ENCODE data around the gene ALOX5AP.

Gene ALOX5AP

GRCh38 chr13:30729801-30730200 lies 5.5 kb upstream of the ALOX5AP start:
- no peaks in the 10 kb centered on the region for H3K27me3 ChIP-seq (ENCODE audit: control insufficient read depth, insufficient read depth, low read length)
- no peaks in the 10 kb centered on the region for H3K9me3 ChIP-seq (ENCODE audit: control insufficient read depth, insufficient read depth, low read depth, low read length)
- no peak overlapping the region for H3K27ac ChIP-seq (ENCODE audit: low read depth, low read length)
- no peak overlapping the region for H3K9ac ChIP-seq (ENCODE audit: low read length)
- H3K4me3 ChIP-seq (ENCODE audit: low read depth, low read length): no peak overlapping the region
- H3K4me1 ChIP-seq (ENCODE audit: control insufficient read depth, insufficient read depth, low read length): no peaks in the 10 kb centered on the region
- H3K36me3 ChIP-seq (ENCODE audit: control insufficient read depth, insufficient read depth, low read length): no peaks in the 10 kb centered on the region

- Histone ChIP-seq H3K9ac (ENCODE audit: low read length) (no peak overlapping the region), H3K27me3 (ENCODE audit: control insufficient read depth, insufficient read depth, low read length) (no peaks in the 10 kb centered on the region), H3K4me1 (ENCODE audit: control insufficient read depth, insufficient read depth, low read length) (no peaks in the 10 kb centered on the region), H3K36me3 (ENCODE audit: control insufficient read depth, insufficient read depth, low read length) (no peaks in the 10 kb centered on the region), H3K9me3 (ENCODE audit: control insufficient read depth, insufficient read depth, low read depth, low read length) (no peaks in the 10 kb centered on the region), H3K4me3 (ENCODE audit: low read depth, low read length) (no peak overlapping the region), H3K27ac (ENCODE audit: low read depth, low read length) (no peak overlapping the region)
Observed at GRCh38 chr13:30730526-30730925, 4.8 kb upstream of the ALOX5AP start.

DNA sequence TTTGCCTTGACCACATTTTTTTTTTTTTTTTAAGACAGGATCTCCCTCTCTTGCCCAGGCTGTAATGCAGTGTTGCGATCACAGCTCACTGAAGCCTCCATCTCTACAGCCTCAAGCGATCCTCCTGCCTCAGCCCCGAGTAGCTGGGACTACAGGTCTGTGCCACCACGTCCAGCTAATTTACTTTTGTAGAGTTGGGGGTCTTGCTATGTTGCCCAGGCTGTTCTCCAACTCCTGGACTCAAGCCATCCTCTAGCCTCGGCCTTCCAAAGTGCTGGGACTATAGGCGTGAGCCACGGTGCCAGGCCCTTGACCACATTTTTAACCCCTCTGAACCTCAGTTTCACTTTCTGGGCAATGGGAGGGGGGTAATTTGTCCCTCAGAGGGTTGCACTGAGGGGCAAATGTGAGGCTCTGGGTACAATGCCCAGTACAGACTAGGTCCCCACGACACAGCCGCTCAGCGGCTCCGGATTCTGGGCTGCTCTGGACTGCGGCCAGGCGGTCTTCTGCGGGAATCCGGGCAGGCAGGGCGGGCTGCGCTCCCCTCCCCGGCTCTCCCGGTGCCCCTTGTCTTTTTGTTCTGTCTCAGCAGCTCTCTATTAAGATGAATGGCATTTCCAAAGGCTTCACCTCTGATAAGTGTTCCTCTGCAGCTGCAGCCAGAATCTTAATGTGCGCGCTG lies 3.8 kb upstream of the ALOX5AP start:
- Histone ChIP-seq H3K36me3 (ENCODE audit: control insufficient read depth, insufficient read depth, low read length) (no peaks in the 10 kb centered on the region), H3K4me3 (ENCODE audit: low read depth, low read length) (no peak overlapping the region), H3K9ac (ENCODE audit: low read length) (no peak overlapping the region), H3K27ac (ENCODE audit: low read depth, low read length) (no peak overlapping the region), H3K9me3 (ENCODE audit: control insufficient read depth, insufficient read depth, low read depth, low read length) (no peaks in the 10 kb centered on the region), H3K4me1 (ENCODE audit: control insufficient read depth, insufficient read depth, low read length) (no peaks in the 10 kb centered on the region), H3K27me3 (ENCODE audit: control insufficient read depth, insufficient read depth, low read length) (no peaks in the 10 kb centered on the region)

- Histone ChIP-seq H3K4me3 (ENCODE audit: low read depth, low read length) (no peak overlapping the region), H3K9me3 (ENCODE audit: control insufficient read depth, insufficient read depth, low read depth, low read length) (no peaks in the 10 kb centered on the region), H3K4me1 (ENCODE audit: control insufficient read depth, insufficient read depth, low read length) (no peaks in the 10 kb centered on the region), H3K27me3 (ENCODE audit: control insufficient read depth, insufficient read depth, low read length) (no peaks in the 10 kb centered on the region), H3K36me3 (ENCODE audit: control insufficient read depth, insufficient read depth, low read length) (no peaks in the 10 kb centered on the region), H3K27ac (ENCODE audit: low read depth, low read length) (no peak overlapping the region), H3K9ac (ENCODE audit: low read length) (no peak overlapping the region)
Observed at GRCh38 chr13:30732046-30732390, 3.3 kb upstream of the ALOX5AP start.

DNA sequence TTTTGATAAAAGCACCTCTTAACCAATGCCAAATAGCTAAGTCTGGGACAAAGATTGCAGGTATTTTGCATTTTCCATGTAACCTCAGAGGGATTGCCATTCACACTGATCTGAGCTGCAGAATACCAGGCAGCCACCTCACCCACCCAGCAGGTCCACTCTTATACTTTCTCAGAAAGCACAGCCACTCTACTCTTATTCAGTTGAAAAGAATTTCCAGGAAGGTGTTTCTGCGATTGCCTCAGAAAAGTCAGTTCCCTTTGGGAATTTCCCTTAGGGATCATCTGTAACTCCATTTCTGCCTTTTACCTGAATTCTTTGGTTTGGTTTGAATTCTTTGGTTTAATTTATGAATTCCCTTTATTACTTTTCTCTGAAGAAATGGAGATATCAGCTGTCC lies 904 bp upstream of the ALOX5AP start:
- no peaks in the 10 kb centered on the region for H3K27me3 ChIP-seq (ENCODE audit: control insufficient read depth, insufficient read depth, low read length)
- no peak overlapping the region for H3K4me3 ChIP-seq (ENCODE audit: low read depth, low read length)
- H3K9me3 ChIP-seq (ENCODE audit: control insufficient read depth, insufficient read depth, low read depth, low read length): no peaks in the 10 kb centered on the region
- peaks cover 5% of the 10 kb centered on the region; the same call in 1 of the 2 replicates for H3K4me1 ChIP-seq (ENCODE audit: control insufficient read depth, insufficient read depth, low read length)
- no peaks in the 10 kb centered on the region for H3K36me3 ChIP-seq (ENCODE audit: control insufficient read depth, insufficient read depth, low read length)
- no peak overlapping the region for H3K9ac ChIP-seq (ENCODE audit: low read length)
- no peak overlapping the region for H3K27ac ChIP-seq (ENCODE audit: low read depth, low read length)

DNA sequence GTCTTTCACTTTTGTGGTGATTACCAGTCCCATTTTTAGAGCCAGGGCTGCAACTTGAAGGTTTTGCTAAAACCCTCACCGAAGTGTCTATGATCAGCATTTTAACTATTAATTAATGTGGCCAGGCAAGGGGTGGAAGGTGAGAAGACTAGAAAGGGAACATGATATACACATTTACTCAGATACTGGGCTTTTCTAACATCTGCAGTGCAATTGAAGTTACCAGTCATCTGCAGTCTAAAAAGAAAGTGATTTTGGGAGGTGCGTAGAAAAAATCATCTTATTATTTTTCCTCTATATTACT lies 481 bp downstream of the ALOX5AP start:
- H3K36me3 ChIP-seq (ENCODE audit: control insufficient read depth, insufficient read depth, low read length): no peaks in the 10 kb centered on the region
- peaks cover 16% of the 10 kb centered on the region for H3K4me1 ChIP-seq (ENCODE audit: control insufficient read depth, insufficient read depth, low read length)
- H3K9me3 ChIP-seq (ENCODE audit: control insufficient read depth, insufficient read depth, low read depth, low read length): no peaks in the 10 kb centered on the region
- H3K27ac ChIP-seq (ENCODE audit: low read depth, low read length): no peak overlapping the region
- H3K4me3 ChIP-seq (ENCODE audit: low read depth, low read length): no peak overlapping the region
- H3K27me3 ChIP-seq (ENCODE audit: control insufficient read depth, insufficient read depth, low read length): no peaks in the 10 kb centered on the region
- H3K9ac ChIP-seq (ENCODE audit: low read length): no peak overlapping the region

DNA sequence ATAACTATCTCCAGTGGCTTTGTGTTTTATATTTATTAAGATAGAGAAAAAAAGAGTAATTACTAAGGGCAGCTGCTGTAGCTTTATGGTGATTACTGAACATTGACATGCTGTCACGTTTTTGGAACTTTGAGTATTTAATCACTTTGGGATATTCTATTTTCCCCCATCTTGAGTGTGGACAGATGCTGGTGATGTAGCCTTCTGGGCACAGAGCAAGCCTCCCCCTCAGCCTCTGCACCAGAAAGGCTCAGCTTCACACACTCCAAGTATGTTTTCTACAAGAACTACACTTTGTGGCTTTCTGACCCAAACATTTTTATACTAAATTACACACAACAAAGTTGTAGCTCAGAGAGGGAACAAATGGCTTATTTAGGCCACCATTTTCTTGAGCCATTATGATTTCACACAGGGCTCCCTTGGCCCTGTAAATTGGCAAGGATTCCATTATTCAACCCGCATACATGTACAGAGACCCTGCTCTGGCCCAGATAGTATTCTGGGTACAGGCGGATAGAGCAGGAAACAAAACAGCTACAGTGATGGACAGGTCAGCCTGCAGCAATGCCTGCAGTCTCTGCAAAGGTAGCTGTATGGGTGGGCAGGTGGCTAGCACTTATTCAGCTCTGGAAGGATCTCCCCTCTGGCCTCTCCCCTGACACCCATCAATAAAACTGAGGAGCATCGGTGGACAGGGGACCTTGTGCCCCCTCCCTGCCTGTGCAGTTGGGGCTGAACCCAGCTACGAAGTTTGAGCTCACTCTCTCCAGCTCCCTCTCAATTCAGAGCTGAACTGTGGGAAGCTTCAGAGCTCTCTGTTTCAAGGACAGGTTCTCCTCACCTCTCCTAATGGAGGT lies 1.3 kb downstream of the ALOX5AP start:
- H3K27me3 ChIP-seq (ENCODE audit: control insufficient read depth, insufficient read depth, low read length): no peaks in the 10 kb centered on the region
- H3K27ac ChIP-seq (ENCODE audit: low read depth, low read length): no peak overlapping the region
- H3K9ac ChIP-seq (ENCODE audit: low read length): no peak overlapping the region
- no peaks in the 10 kb centered on the region for H3K9me3 ChIP-seq (ENCODE audit: control insufficient read depth, insufficient read depth, low read depth, low read length)
- peaks cover 16% of the 10 kb centered on the region for H3K4me1 ChIP-seq (ENCODE audit: control insufficient read depth, insufficient read depth, low read length)
- H3K4me3 ChIP-seq (ENCODE audit: low read depth, low read length): no peak overlapping the region
- H3K36me3 ChIP-seq (ENCODE audit: control insufficient read depth, insufficient read depth, low read length): no peaks in the 10 kb centered on the region

DNA sequence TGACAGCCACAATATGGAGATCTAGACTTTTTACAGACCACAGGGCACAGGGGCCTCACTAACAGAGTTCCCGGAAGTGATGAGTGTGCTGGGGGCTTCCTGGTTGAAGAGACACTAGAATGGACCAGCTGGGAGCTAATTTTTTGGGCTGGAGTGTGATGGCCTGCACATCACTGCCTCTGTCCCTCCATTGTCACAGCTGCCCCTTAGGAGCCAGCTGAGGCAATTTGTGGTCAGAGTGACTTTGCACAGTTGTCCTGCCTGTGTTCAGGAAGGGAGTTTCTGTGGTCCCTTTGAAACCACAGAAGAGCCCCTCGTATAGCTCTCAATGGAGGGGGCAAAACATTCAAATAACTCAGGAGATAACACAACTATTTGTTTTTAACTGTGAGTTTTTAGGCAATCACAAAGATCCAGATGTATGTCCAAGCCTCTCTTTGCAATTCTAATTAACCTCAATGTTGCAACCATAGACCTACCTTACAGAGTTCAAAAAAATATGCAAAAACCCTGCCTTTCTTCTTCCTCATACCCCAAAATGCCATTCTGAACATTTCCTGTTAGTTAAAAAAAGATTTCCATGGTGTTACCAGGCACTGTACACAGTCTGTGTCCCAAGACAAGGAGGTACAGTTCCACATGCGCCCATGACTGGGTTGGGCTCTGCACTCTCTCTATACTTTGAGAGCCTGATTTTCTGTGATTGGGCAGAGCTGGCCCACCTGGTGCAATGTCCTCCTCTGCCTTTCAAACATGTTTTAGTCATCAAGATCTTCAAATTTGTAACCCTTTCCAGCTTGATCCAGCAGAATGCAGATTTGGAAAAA lies 2.4 kb downstream of the ALOX5AP start:
- no peak overlapping the region for H3K27ac ChIP-seq (ENCODE audit: low read depth, low read length)
- no peaks in the 10 kb centered on the region for H3K9me3 ChIP-seq (ENCODE audit: control insufficient read depth, insufficient read depth, low read depth, low read length)
- H3K27me3 ChIP-seq (ENCODE audit: control insufficient read depth, insufficient read depth, low read length): no peaks in the 10 kb centered on the region
- no peaks in the 10 kb centered on the region for H3K36me3 ChIP-seq (ENCODE audit: control insufficient read depth, insufficient read depth, low read length)
- peaks cover 16% of the 10 kb centered on the region for H3K4me1 ChIP-seq (ENCODE audit: control insufficient read depth, insufficient read depth, low read length)
- no peak overlapping the region for H3K4me3 ChIP-seq (ENCODE audit: low read depth, low read length)
- no peak overlapping the region for H3K9ac ChIP-seq (ENCODE audit: low read length)

DNA sequence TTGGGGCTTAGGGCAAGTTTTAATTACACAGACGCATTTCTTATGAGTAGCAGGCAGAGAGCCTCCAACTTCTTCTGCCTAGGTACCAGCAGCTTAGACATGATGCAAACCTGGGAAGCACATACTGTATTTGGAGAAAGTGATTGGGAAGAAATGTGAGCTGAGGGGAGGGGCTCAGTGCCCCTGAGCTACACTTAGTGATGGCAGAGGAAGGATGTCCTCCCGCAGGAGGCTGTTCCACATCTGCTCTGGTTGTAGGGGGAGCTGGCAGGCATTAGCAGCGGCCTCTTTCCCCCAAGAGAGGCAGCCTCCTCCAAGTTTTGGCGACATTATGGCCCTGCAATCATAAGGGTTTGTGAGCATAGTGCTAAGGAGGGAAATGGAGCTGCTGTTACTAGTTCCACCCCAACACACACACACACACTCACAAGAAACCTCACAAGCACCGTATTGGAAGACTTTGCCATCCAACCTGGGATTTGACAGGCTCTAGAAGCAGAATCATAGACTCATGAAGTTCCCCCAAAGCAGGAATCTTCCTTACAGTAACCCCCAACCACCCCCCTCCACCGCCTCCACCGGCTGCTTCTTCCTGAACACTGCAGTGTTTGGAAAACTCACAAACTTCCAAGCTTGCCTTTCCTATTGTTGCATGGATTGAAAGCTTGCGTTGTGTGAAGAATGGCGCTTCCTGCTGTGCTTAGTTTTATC lies 3.3 kb downstream of the ALOX5AP start:
- Histone ChIP-seq H3K27ac (ENCODE audit: low read depth, low read length) (no peak overlapping the region), H3K36me3 (ENCODE audit: control insufficient read depth, insufficient read depth, low read length) (no peaks in the 10 kb centered on the region), H3K4me3 (ENCODE audit: low read depth, low read length) (no peak overlapping the region), H3K27me3 (ENCODE audit: control insufficient read depth, insufficient read depth, low read length) (no peaks in the 10 kb centered on the region), H3K9ac (ENCODE audit: low read length) (no peak overlapping the region), H3K9me3 (ENCODE audit: control insufficient read depth, insufficient read depth, low read depth, low read length) (no peaks in the 10 kb centered on the region), H3K4me1 (ENCODE audit: control insufficient read depth, insufficient read depth, low read length) (peaks cover 16% of the 10 kb centered on the region)

GRCh38 chr13:30739237-30739528 lies 3.8 kb downstream of the ALOX5AP start:
- Histone ChIP-seq H3K9ac (ENCODE audit: low read length) (no peak overlapping the region), H3K9me3 (ENCODE audit: control insufficient read depth, insufficient read depth, low read depth, low read length) (no peaks in the 10 kb centered on the region), H3K36me3 (ENCODE audit: control insufficient read depth, insufficient read depth, low read length) (no peaks in the 10 kb centered on the region), H3K27ac (ENCODE audit: low read depth, low read length) (no peak overlapping the region), H3K4me3 (ENCODE audit: low read depth, low read length) (no peak overlapping the region), H3K4me1 (ENCODE audit: control insufficient read depth, insufficient read depth, low read length) (peaks cover 20% of the 10 kb centered on the region), H3K27me3 (ENCODE audit: control insufficient read depth, insufficient read depth, low read length) (no peaks in the 10 kb centered on the region)

All from HUES6 (cell line).